SK-N-MC (cell line): ENCODE measurements around the gene ATP6V1F.

Source experiments
- DNase-seq: peaks from one replicate; pipeline ENCODE4 v3.0.0-alpha.2; 2011; ENCODE audit warnings: low read depth, low spot score
- H3K27ac ChIP-seq: fragments of 200-600 bp; sonication (generic); 2 replicates; pipeline ENCODE4 v1.5.1; 2016; ENCODE audit warnings: mixed run types
- H3K36me3 ChIP-seq: fragments of 200-600 bp; sonication (generic); 2 replicates; pipeline ENCODE4 v1.6.1; 2017; ENCODE audit warnings: antibody characterized with exemption, low read length, mixed read lengths; ENCODE audit not compliant: insufficient read depth
- H3K4me3 ChIP-seq: fragments of 200-600 bp; sonication (generic); 2 replicates; pipeline ENCODE4 v1.5.1; 2016
- H3K9ac ChIP-seq: fragments of 200-600 bp; sonication (generic); 2 replicates; pipeline ENCODE4 v1.8.0; 2017; ENCODE audit warnings: mixed run types, mixed read lengths; ENCODE audit not compliant: insufficient read length
- H3K9me3 ChIP-seq: fragments of 200-600 bp; sonication (generic); 2 replicates; pipeline ENCODE4 v1.6.1; 2017; ENCODE audit warnings: low read depth, mild to moderate bottlenecking, antibody characterized with exemption, low read length, moderate library complexity, mixed read lengths
- EZH2 ChIP-seq: fragments of 200-600 bp; sonication (generic); IDR thresholded peaks from one replicate; pipeline ENCODE4 v1.6.1; 2017; ENCODE audit warnings: antibody characterized with exemption
- FOXP2 ChIP-seq: optimal IDR thresholded peaks from 2 replicates; pipeline ENCODE3; 2011; ENCODE audit warnings: mild to moderate bottlenecking, moderate library complexity; ENCODE audit not compliant: insufficient read depth; ENCODE audit errors: extremely low read length, control extremely low read depth
- POLR2AphosphoS5 ChIP-seq: IDR thresholded peaks from 2 replicates; pipeline ENCODE4 v1.6.1; 2012; ENCODE audit warnings: mild to moderate bottlenecking, low read depth, low read length, borderline replicate concordance

ATP6V1F gene

DNA sequence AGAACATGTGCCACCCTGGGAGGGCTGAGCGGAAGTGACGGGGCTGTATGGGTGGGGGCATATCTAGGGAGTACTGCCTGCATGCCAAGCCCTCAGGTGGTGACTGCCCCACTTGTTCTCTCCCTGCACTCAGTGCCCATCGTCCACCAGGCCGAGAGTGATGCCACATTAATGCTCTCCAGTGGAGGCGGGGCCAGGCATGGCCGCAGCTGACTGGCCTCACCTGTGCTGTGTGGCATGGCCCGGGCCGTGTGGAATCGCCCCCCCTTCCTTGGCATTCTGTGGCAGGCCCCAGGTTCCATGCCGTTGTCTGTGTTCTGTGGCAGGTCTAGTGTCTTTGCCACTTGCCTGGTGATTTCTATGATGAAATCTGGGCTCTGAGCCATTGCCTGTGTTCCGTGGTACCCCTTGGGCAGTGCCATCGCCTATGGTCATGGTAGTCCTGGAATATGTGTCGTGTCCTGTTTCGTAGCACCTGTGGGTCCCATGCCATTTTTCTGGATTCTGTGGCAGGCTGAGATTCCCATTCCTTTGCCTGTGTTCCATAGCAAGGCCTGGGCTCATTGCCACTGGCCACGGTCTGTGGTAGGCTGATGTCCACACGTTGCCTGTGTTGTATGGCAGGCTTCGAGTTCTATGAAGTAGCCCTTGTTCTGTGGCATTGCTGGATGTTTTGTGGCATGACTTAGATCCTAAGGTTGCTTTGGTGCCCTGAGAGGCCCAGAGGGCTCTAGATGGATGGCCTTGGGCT is 23.5 kb upstream of the ATP6V1F start:
- TF ChIP-seq EZH2 (no peak), FOXP2 (no peak), POLR2AphosphoS5 (no peak)
- Histone ChIP-seq H3K27ac (no peak overlapping the region), H3K4me3 (no peak overlapping the region), H3K36me3 (peaks cover 36% of the 10 kb centered on the region), H3K9me3 (no peaks in the 10 kb centered on the region), H3K9ac (no peak overlapping the region)
- no peak for DNase-seq

DNA sequence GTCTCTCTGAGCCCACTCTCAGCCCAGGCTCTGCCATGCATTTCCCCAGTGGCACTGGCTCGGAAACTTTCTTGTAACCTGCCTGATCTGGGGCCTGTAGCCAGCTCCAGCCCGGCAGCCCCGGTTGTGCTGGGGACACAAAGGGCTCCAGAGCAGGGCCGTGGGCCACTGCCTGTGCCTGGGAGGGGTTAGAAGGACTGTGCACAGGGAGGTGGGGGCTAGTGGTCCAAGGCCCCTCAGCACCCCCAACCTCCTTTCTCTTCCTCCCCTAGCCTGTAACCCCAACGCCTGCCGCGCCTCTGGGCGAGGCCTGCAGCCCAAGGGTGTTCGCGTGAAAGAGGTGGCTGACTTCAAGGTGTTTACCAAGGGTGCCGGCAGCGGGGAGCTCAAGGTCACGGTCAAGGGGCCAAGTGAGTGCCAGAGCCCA is 22.9 kb upstream of the ATP6V1F start:
- peaks cover 42% of the 10 kb centered on the region for H3K36me3 ChIP-seq
- TF ChIP-seq FOXP2 (no peak), EZH2 (no peak)

DNA sequence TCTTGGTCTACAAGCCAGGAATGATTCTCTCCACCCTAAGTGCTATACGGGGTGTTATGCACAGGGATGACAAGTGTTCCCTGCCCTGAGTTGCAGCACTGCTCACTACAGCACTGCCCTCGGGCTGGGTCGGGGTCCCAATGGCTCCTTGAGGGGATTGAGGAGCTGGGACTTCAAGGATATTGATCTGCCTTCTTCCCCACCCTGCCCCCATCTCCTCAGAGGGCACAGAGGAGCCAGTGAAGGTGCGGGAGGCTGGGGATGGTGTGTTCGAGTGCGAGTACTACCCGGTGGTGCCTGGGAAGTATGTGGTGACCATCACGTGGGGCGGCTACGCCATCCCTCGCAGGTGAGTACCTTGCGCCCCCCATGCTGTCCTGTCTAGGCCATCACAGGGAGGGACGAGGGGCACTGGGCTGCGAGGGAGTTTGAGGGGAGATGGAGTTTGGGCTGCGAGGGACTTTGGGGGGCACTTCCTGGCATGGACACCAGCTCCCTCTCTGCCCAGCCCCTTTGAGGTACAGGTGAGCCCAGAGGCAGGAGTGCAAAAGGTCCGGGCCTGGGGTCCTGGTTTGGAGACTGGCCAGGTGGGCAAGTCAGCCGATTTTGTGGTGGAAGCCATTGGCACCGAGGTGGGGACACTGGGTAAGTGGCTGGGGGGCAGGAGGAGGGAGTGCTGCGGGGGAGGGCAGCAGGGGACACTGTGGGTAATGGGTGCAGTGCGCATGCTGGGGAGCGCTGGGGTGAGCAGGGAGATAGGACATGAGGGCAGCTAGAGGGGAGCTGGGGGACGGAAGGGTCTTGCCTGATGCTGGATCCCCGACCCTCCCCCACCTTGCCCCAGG is 22.1 kb upstream of the ATP6V1F start:
- H3K4me3 ChIP-seq: no peak overlapping the region
- no peaks in the 10 kb centered on the region for H3K9me3 ChIP-seq
- no peak for TF ChIP-seq POLR2AphosphoS5
- TF ChIP-seq EZH2: no peak
- no peak for TF ChIP-seq FOXP2
- no peak for DNase-seq
- H3K36me3 ChIP-seq: peaks cover 43% of the 10 kb centered on the region
- H3K9ac ChIP-seq: no peak overlapping the region
- H3K27ac ChIP-seq: no peak overlapping the region

More for the DNA sequence above, 22.9 kb upstream of the ATP6V1F start:
- DNase-seq: no peak
- no peak overlapping the region for H3K9ac ChIP-seq
- H3K9me3 ChIP-seq: no peaks in the 10 kb centered on the region
- H3K4me3 ChIP-seq: no peak overlapping the region
- H3K27ac ChIP-seq: no peak overlapping the region

DNA sequence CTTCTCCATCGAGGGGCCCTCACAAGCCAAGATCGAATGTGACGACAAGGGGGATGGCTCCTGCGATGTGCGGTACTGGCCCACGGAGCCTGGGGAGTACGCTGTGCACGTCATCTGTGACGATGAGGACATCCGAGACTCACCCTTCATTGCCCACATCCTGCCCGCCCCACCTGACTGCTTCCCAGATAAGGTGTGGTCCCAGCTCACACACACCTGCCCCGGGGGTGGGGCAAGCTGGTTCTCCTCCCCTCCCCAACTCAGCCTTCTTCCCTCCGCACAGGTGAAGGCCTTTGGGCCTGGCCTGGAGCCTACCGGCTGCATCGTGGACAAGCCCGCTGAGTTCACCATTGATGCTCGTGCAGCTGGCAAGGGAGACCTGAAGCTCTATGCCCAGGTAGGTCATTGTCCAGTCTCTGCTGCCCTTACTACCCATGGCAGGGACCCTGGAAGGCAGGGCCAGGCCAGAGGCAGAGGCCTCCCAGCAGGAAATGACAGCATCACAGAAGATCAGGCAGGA is 21.4 kb upstream of the ATP6V1F start:
- Histone ChIP-seq H3K27ac (no peak overlapping the region), H3K9me3 (no peaks in the 10 kb centered on the region), H3K36me3 (peaks cover 43% of the 10 kb centered on the region), H3K4me3 (no peak overlapping the region), H3K9ac (no peak overlapping the region)
- no peak for TF ChIP-seq FOXP2
- TF ChIP-seq POLR2AphosphoS5: no peak
- no peak for TF ChIP-seq EZH2
- DNase-seq: no peak

DNA sequence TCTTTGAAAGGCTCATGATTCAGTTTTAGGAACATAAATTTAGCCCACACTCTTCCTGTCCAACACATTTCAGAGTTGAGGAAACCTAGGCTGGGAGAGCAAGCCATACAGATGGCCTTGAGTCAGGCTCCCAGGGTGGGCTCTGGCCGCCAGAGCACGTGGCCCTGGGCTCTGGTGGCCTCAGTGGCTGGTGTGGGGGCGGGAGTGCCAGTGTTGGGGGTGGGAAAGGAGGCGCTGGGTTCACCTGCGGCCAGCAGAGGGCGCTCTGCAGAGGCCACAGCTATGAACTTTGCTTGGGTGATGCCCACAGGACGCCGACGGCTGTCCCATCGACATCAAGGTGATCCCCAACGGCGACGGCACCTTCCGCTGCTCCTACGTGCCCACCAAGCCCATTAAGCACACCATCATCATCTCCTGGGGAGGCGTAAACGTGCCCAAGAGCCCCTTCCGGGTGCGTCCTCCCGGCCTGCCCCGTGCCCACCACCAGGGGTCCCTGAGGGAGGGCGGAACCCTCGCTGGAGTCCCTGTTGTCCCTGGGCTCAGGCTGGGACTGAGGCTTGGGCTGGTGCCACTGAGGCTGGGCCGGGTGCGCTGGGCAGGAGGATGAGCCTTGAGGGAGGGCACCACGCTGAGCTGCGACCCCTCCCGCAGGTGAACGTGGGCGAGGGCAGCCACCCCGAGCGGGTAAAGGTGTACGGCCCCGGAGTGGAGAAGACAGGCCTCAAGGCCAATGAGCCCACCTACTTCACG is 20.6 kb upstream of the ATP6V1F start:
- TF ChIP-seq EZH2 (no peak), FOXP2 (no peak), POLR2AphosphoS5 (no peak)
- no peak overlapping the region for H3K9ac ChIP-seq
- no peak overlapping the region for H3K27ac ChIP-seq
- H3K9me3 ChIP-seq: no peaks in the 10 kb centered on the region
- no peak overlapping the region for H3K4me3 ChIP-seq
- peaks cover 43% of the 10 kb centered on the region for H3K36me3 ChIP-seq
- no peak for DNase-seq

DNA sequence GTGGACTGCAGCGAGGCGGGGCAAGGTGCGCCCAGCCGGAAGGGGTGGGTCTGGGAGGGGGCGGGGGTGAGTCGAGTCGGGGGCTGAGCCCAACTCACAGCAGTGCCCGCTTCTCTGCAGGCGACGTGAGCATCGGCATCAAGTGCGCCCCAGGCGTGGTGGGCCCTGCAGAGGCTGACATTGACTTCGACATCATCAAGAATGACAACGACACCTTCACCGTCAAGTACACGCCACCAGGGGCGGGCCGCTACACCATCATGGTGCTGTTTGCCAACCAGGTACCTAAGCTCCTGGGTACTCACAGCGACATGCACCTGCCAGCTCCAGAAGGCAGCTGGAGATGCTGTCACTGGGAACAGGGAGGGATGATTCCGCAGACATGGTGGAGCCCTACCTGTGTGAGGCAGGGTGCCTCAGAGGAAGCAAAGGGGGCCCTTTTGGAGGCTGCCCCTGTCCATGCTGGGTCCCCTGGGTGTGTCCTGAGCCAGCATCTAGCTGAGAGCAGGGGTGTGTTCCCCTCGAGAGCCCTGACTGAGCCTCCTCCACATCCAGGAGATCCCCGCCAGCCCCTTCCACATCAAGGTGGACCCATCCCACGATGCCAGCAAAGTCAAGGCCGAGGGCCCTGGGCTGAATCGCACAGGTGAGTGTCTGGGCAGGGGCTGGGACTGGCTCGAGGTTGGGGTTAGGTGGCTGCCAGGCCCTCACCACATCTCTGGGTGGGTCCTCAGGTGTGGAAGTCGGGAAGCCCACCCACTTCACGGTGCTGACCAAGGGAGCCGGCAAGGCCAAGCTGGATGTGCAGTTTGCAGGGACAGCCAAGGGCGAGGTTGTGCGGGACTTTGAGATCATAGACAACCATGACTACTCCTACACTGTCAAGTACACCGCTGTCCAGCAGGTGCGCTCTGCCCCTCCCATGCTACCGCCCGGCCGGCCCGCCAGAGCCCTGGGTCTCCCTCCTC is 19.7 kb upstream of the ATP6V1F start:
- Histone ChIP-seq H3K27ac (no peak overlapping the region), H3K9ac (no peak overlapping the region), H3K4me3 (no peak overlapping the region), H3K36me3 (peaks cover 37% of the 10 kb centered on the region), H3K9me3 (no peaks in the 10 kb centered on the region)
- no peak for DNase-seq
- no peak for TF ChIP-seq POLR2AphosphoS5
- TF ChIP-seq FOXP2: no peak
- no peak for TF ChIP-seq EZH2

DNA sequence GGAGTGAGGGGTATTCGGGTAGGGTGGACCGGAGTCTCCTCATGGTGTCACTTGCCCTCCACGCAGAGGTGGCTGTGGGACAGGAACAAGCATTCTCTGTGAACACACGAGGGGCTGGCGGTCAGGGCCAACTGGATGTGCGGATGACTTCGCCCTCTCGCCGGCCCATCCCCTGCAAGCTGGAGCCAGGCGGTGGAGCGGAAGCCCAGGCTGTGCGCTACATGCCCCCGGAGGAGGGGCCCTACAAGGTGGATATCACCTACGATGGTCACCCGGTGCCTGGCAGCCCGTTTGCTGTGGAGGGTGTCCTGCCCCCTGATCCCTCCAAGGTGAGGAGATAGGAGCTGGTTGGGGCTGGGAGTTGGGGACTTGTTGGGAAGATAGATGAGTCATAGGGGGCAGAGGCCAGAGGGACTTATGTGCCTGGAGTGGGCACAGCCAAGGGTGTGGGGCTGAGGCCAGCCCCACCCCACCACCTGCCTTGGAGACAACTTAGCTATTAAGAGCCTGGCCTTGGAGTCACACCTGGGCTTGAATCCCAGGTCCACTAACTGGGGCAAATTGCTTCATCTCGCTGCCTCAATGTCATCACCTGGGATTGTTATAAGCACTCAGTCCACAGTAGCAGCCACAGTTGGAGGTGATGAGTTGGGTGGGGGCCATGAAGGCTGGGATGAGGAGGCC is 18.6 kb upstream of the ATP6V1F start:
- TF ChIP-seq POLR2AphosphoS5: no peak
- TF ChIP-seq EZH2: no peak
- TF ChIP-seq FOXP2: no peak
- Histone ChIP-seq H3K27ac (no peak overlapping the region), H3K36me3 (peaks cover 36% of the 10 kb centered on the region), H3K4me3 (no peak overlapping the region), H3K9ac (no peak overlapping the region), H3K9me3 (no peaks in the 10 kb centered on the region)
- no peak for DNase-seq
